Adrenal gland (tissue), 12 donors: ENCODE data around the gene PODNL1. TPM values are rescaled to one million over a fixed set of nuclear protein-coding genes. Genes with fewer than 3 reads are reported as not detected.

Experiments
- DNase-seq, 7 donors: peaks; one replicate each; pipeline ENCODE4 v3.0.0-alpha.2; 2019 to 2020
- H3K27ac ChIP-seq, 5 donors: fragments of 200-600 bp; sonication (generic) in 4 of 5; 1 replicate in 3 of 5; 2 replicates in 2 of 5; pipeline versions ENCODE4 v1.5.1 to v1.8.0; 2016 to 2020; ENCODE audit warnings: mild to moderate bottlenecking in 1 of 5
- H3K27me3 ChIP-seq: fragments of 200-600 bp; 2 replicates; pipeline ENCODE4 v1.8.0; 2021
- H3K36me3 ChIP-seq, 2 donors: fragments of 200-600 bp; replicated peaks in 1 of 2; 1 replicate in 1 of 2; 2 replicates in 1 of 2; pipeline versions ENCODE4 v1.5.1 to v1.8.0; 2018 to 2022
- H3K4me1 ChIP-seq, 2 donors: fragments of 200-600 bp; replicated peaks in 1 of 2; 1 replicate in 1 of 2; 2 replicates in 1 of 2; pipeline versions ENCODE4 v1.5.1 to v1.8.0; 2018 to 2021
- H3K4me3 ChIP-seq, 4 donors: fragments of 200-600 bp; sonication (generic) in 3 of 4; one replicate each; pipeline ENCODE4 v1.5.1; 2016 to 2018
- H3K9me3 ChIP-seq, 3 donors: fragments of 200-600 bp; sonication (generic) in 1 of 3; replicated peaks in 1 of 3; 1 replicate in 2 of 3; 2 replicates in 1 of 3; pipeline versions ENCODE4 v1.5.1 to v1.8.0; 2016 to 2021
- CTCF ChIP-seq, 6 experiments: fragments of 450-650 bp in 4 of 6; fragments of 200-600 bp in 2 of 6; sonication (generic) in 1 of 6; IDR thresholded peaks; 1 replicate in 5 of 6; 2 replicates in 1 of 6; pipeline versions ENCODE4 v1.5.1 to v1.8.0; 2016 to 2021; ENCODE audit warnings: antibody characterized with exemption in 6 of 6, mild to moderate bottlenecking in 2 of 6, moderate library complexity in 1 of 6
- POLR2A ChIP-seq, 2 donors: fragments of 450-650 bp; IDR thresholded peaks; one replicate each; pipeline ENCODE4 v1.6.1; 2017; ENCODE audit warnings: antibody characterized with exemption in 2 of 2, mild to moderate bottlenecking in 2 of 2, moderate library complexity in 1 of 2
- WGBS, 4 donors: extraction: QIAGEN DNeasy Blood & Tissue Kit in 2 of 4; methylation state at CpG; one replicate each; pipeline versions ENCODE4 v1.1.5 to v1.1.7; 2013 to 2017; 5-methylcytosine and 5-hydroxymethylcytosine counted together
- intact Hi-C, 2 donors: fragments of 100-400 bp; cut with DNase I; formaldehyde crosslinking; loops; one replicate each; pipeline versions ENCODE4 v1.14.1 to v1.15.0; 2022 to 2023
- polyA plus RNA-seq, 3 donors: library from polyadenylated mRNA; stranded (reverse); fragments of 200-250 nt in 2 of 3; fragments of 350-450 nt in 1 of 3; fragmentation: Illumina TruSeq in 1 of 3; extraction: RNeasy Lipid Tissue Mini Kit (QIAGEN cat#74804) in 1 of 3; gene quantifications; one replicate each; pipeline ENCODE4 v1.2.3, GENCODE V29; 2013 to 2014
- total RNA-seq, 9 donors: library from RNA; depleted of rRNA in 4 of 9; stranded (reverse); fragments of >200 nt in 4 of 9; fragments of 120-200 nt in 1 of 9; fragmentation: NEBNext Ultra II Directional in 1 of 9; extraction: Animal tissue kit (Norgen Biotek cat#: 25700) in 1 of 9; gene quantifications; one replicate each; pipeline versions ENCODE4 v1.1.0 to v1.2.4, GENCODE V29; 2013 to 2023
- donor health status: healthy with polysubstance abuse.
- donor health status: Bipolar disorder and iron deficiency.
- donor health status: DM: yes; HTN: yes; CAD: no.
- donor health status: DM: no; HTN: no; CAD: no.
- donor health status: DM: no; HTN: no; CAD: no.
- donor health status: DM: yes; HTN: yes; CAD: no.

PODNL1 gene
- total and polyA plus RNA-seq, 12 donors: 0.15 to 2.1 (median 0.61) TPM; not detected in 3

DNA sequence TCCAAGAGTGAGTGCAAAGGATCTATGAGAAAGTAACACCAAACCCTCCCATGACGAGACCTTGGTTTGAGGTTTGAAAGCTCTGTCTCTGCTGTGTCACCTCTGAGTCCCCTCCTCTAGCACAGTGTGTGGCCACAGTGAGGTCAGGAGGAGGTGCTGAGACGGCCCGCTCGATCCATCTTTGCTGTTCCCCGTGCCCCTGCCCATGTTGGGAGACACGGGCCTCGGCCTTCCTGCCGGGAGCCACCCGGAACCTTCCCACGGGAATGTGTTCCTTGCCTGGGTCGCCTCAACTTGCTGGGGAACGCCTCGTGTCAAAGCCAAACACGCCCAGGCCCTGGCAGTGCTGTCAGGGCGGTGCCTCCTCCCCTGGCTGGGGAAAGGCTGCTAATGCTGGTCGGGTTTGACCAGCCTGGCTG is 51.2 kb downstream of the PODNL1 start:
- intact Hi-C loops: loop anchor here (10.0 kb wide), 2 partner anchors 158 to 168 kb away; no protein-coding TSS in a partner anchor
- no peaks in the 10 kb centered on the region for H3K36me3 ChIP-seq
- 73 to 91% (median 87%) methylated on average over 8 to 16 of the region's 16 CpGs for WGBS, 4 donors
- no peaks in the 10 kb centered on the region for H3K9me3 ChIP-seq
- no peak overlapping the region for H3K27ac ChIP-seq
- H3K4me3 ChIP-seq: no peak overlapping the region
- H3K27me3 ChIP-seq: no peaks in the 10 kb centered on the region
- TF ChIP-seq CTCF (IDR thresholded peaks at IDR 0.05) (no peak), POLR2A (IDR thresholded peaks at IDR 0.05) (no peak)
- H3K4me1 ChIP-seq: no peaks in the 10 kb centered on the region
- no peak for DNase-seq

- 67 to 97% (median 92%) methylated on average over 3 to 20 of the region's 20 CpGs for WGBS, 4 donors
Measured at GRCh38 chr19:13885826-13886365, 52.3 kb downstream of the PODNL1 start.

DNA sequence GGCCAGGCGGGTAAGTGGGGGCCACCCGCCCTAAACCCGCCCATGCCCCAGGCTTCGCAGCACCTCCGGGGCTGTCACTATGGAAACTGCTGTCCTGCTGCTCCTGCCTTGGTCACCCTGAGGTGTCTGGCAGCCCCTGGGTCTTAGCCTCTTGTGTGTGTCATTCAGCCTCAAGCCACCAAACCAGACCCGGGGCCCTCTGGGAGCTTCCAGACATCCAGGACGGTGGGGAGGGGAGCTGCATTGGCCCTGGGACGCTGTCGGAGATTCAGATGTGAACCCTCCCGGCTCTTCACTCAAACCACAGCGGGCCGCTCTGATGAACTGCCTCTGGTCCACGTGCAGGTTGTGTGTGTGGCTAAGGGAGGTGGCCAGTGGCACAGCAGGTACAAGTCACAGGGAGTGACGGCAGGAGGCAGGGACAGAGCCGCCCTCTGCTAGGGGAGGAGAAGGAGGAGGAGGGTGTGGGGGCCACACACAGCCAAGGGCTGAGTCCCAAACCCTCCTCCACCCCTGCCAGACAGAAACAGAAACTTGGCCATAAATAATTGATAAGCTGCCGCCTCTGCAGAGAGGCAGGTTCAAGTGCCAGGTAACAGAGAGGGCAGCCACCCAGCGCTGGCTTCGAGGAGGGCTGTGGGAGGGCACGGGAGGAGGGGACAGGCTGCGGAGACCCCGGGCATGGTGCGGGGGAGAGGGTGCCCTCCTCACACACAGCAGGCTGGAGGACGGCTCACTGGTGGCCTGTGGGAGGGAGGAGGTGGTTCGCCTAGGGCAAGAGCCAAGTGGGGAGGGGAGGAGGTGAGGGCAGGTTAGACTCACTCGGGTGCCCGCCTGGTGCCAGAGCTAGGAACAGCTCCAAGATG is 53.3 kb downstream of the PODNL1 start:
- no peaks in the 10 kb centered on the region for H3K9me3 ChIP-seq
- H3K36me3 ChIP-seq: no peaks in the 10 kb centered on the region
- whole genome bisulfite sequencing, 4 donors: 56 to 77% (median 64%) methylated on average over 13 to 26 of the region's 26 CpGs
- peaks cover 5 to 15% of the 10 kb centered on the region in 2 donors for H3K4me1 ChIP-seq
- no peak overlapping the region for H3K27ac ChIP-seq
- H3K27me3 ChIP-seq: no peaks in the 10 kb centered on the region
- intact Hi-C loops: loop anchor here (5.0 to 10.0 kb wide), 3 partner anchors 160 to 187 kb away; partner anchors contain the start of gene MISP3 (in 1 of the 2)
- DNase-seq: no peak
- no peak overlapping the region for H3K4me3 ChIP-seq
- no peak for TF ChIP-seq POLR2A (IDR thresholded peaks at IDR 0.05)
- no peak for TF ChIP-seq CTCF (IDR thresholded peaks at IDR 0.05)

More at GRCh38 chr19:13885826-13886365, 52.3 kb downstream of the PODNL1 start:
- H3K4me3 ChIP-seq: no peak overlapping the region
- no peak overlapping the region for H3K27ac ChIP-seq
- H3K36me3 ChIP-seq: no peaks in the 10 kb centered on the region
- intact Hi-C loops: loop anchor here (10.0 kb wide), 2 partner anchors 159 to 169 kb away; no protein-coding TSS in a partner anchor
- no peak for TF ChIP-seq POLR2A (IDR thresholded peaks at IDR 0.05)
- no peak for TF ChIP-seq CTCF (IDR thresholded peaks at IDR 0.05)
- no peaks in the 10 kb centered on the region for H3K9me3 ChIP-seq
- no peaks in the 10 kb centered on the region for H3K27me3 ChIP-seq
- no peak for DNase-seq
- H3K4me1 ChIP-seq: peaks cover 0 to 9% of the 10 kb centered on the region in 2 donors

DNA sequence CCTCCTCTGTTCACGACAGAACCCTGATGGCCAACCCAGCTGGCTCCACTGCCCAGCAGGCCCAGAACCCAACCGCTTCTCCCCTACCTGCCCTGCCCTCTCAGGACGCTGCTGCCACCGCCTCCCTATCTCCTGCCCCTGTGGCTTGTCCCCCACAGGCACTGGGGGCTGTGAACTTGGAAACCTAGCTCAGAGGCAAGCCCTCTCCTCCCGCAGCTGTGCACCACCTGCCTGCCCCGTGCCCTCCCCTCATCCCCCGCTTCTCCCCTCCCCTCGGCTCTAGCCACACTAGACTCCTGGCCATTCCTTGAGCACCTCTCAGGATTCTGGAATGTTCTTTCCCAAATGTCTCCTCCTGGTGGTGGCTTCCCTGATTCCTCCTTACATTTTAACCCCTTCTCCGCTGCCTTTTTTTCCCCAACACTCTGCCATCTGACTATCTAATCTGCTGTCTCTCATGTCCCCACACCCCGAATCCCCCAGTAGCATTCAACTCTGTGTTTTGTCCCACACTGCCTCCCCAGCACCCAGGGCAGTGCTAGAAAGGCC is 54.6 kb downstream of the PODNL1 start:
- no peak for DNase-seq
- Histone ChIP-seq H3K27ac (no peak overlapping the region), H3K36me3 (no peaks in the 10 kb centered on the region), H3K27me3 (no peaks in the 10 kb centered on the region), H3K4me3 (no peak overlapping the region), H3K4me1 (peaks cover 5 to 18% of the 10 kb centered on the region in 2 donors), H3K9me3 (no peaks in the 10 kb centered on the region)
- TF ChIP-seq CTCF (IDR thresholded peaks at IDR 0.05) (no peak), POLR2A (IDR thresholded peaks at IDR 0.05) (no peak)
- intact Hi-C loops: loop anchor here (5.0 to 10.0 kb wide), 3 partner anchors 161 to 189 kb away; partner anchors contain the start of gene MISP3 (in 1 of the 2)
- 85 to 96% (median 88%) methylated on average over 4 to 10 of the region's 10 CpGs for WGBS, 4 donors
